Left cardiac atrium (tissue), 4 donors: Measurements from ENCODE around the gene APEH. TPM values are rescaled to one million over a fixed set of nuclear protein-coding genes. Genes with fewer than 3 reads are reported as not detected.

Source experiments
- ATAC-seq, 2 donors: fragments of 200-7000 bp; cut with Tn5 transposase; one replicate each; pipeline ENCODE4 v1.9.1; 2020; ENCODE audit warnings: mild to moderate bottlenecking in 2 of 2, moderate library complexity in 2 of 2
- DNase-seq: peaks from one replicate; pipeline ENCODE4 v3.0.0-alpha.2; 2020
- intact Hi-C, 2 donors: fragments of 100-400 bp; cut with DNase I; formaldehyde crosslinking; loops; one replicate each; pipeline versions ENCODE4 v1.14.1 to v1.15.1; 2022 to 2023
- total RNA-seq, 2 donors: library from RNA; stranded (reverse); fragmentation: NEBNext Ultra II Directional; extraction: Animal tissue kit (Norgen Biotek cat#: 25700); gene quantifications; one replicate each; pipeline ENCODE4 v1.2.1, GENCODE V29; 2021
- donor health status: DM: no; HTN: yes; CAD: no.
- donor health status: DM: no; HTN: yes; CAD: no; lungs with severe emphysema.
- donor health status: DM: yes; HTN: yes; CAD: no.
- donor health status: Dilated cardiomyopathy.

The APEH gene
- total RNA-seq, 2 donors from 2014 or later, result 75.3 to 82.6 TPM

- intact Hi-C loops, result no loop called here
- DNase-seq, result peak; percentile 58
Measured at GRCh38 chr3:49703443-49703927, 29.3 kb downstream of the APEH start.

DNA sequence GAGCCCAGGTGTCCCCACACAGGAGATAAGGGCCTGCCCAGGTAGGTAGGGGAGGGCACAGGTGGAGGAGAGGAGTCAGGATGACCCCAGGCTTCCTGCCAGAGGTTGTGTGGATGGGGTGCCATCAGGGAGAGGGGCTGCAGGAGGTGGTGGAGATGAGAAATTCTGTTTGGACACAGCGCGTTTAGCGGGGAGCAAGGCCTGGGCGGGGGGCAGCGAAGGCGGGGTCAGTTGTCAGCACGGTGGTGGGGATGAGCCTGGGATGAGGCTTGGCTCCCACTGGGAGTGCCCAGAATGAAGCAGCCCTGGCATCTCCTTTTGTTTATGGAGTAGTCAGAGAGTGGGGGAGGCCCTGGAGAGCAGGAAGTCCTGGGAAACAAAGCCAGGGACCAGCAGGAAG, 29.8 kb downstream of the APEH start:
- intact Hi-C loops, result no loop called here
- ATAC-seq (no peak), DNase-seq (no peak)

More at GRCh38 chr3:49703443-49703927, 29.3 kb downstream of the APEH start:
- peak; percentile 72 to 76 for ATAC-seq

DNA sequence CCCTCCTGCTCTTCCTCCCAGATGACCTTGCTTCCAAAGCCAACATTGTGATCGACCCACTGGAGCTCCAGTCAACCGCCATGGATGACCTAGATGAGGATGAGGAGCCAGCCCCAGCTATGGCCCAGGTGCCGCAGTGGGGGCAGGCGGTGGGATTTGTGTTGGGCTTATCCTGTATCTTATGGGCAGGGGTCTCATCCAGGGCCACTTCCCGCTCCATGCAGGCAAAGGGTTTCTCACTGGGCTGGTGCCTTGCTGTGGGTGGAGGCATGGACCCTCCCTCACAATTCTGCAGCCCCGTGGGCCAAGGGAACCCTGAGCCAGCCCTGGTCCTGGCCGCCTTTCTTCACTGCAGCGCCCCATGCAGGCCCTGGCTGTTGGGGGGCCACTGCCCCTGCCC, 30.5 kb downstream of the APEH start:
- intact Hi-C loops, result no loop called here
- DNase-seq (no peak), ATAC-seq (no peak)

- intact Hi-C loops, result no loop called here
- DNase-seq, result no peak
- no peak for ATAC-seq
Measured at GRCh38 chr3:49705390-49705960, 31.3 kb downstream of the APEH start.

GRCh38 chr3:49706456-49707112, 32.4 kb downstream of the APEH start:
- DNase-seq, result peak; percentile 17
- intact Hi-C loops, result no loop called here
- no peak for ATAC-seq

DNA sequence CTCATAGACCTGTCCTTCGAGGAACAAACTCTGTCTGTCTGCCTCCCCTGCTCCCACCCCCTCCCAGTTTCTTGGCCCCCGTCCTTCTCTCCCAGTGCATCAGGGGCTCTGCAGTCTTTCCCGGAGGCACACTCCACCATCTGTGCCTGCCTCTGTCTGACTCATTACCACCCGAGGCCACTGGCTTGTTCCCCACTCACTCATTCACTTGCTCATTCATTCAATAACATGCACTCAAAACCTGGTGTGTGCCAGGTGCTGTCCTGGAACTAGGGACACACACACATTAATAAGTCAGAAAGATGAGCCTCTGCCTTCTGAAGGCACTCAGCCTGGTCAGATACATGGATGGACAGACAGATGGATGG, 32.9 kb downstream of the APEH start:
- intact Hi-C loops, result no loop called here
- DNase-seq (no peak), ATAC-seq (no peak)

DNA sequence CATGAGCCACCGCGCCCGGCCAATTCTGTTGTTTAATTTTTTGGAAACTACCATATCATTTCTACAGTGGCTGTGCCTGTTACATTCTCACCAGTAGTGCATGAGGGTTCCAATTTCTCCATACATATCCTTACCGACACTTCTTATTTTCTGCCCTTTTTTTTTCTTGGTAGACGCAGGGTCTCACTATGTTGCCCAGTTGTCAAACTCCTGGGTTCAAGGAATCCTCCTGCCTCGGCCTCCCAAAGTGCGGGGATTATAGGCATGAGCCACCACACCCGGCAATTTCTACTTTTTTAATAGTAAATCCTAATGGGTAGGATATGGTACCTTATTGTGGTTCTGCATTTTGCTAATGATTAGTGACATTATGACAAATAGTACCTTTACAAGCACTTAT, 35.7 kb downstream of the APEH start:
- intact Hi-C loops, result no loop called here
- ATAC-seq (no peak), DNase-seq (no peak)

- intact Hi-C loops, result no loop called here
Measured at GRCh38 chr3:49711489-49711888, 37.3 kb downstream of the APEH start.

GRCh38 chr3:49712166-49712565, 38.0 kb downstream of the APEH start:
- no peak for DNase-seq
- intact Hi-C loops, result no loop called here
- ATAC-seq, result no peak

More at GRCh38 chr3:49711489-49711888, 37.3 kb downstream of the APEH start:
- no peak for DNase-seq
- no peak for ATAC-seq

DNA sequence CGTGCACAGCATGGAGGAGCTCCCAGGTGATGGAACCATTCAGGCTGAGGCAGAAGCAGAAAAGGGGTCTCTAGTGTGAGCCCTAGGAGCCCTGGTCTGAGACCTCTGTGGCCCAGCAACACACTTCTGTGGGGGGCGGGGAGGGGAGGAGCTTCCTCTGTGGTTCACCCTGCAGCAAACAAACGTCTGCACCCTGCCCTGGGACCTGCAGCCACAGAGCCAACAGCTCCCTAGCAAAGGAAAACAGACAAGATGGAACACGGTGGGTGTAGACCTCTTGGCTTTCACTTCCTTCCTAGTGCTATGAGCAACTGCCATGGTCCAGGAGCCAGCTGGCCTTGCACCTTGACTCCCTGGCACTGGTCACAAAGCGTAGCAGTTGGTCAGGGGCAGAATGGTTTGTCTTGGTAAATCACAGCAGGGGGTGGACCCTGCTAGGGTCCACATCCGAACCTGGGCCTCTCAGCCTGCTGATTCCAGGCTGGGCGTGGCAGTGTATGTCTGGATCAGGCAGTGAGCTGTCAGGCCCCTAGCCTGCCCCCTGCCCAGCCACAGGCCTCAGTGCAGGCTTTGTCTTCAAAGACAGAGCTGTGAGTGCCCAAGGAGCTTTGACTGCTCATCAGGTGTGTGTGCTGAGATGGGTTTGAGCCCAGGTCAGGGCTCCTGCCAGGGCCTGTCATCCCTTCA, 38.6 kb downstream of the APEH start:
- ATAC-seq, result no peak
- intact Hi-C loops, result no loop called here
- no peak for DNase-seq

- intact Hi-C loops, result no loop called here
- DNase-seq (no peak), ATAC-seq (no peak)
Measured at GRCh38 chr3:49713336-49714105, 39.4 kb downstream of the APEH start.

- intact Hi-C loops, result no loop called here
- ATAC-seq (no peak), DNase-seq (no peak)
Measured at GRCh38 chr3:49714728-49715550, 40.8 kb downstream of the APEH start.

GRCh38 chr3:49715611-49716121, 41.5 kb downstream of the APEH start:
- intact Hi-C loops, result no loop called here
- no peak for ATAC-seq
- no peak for DNase-seq

DNA sequence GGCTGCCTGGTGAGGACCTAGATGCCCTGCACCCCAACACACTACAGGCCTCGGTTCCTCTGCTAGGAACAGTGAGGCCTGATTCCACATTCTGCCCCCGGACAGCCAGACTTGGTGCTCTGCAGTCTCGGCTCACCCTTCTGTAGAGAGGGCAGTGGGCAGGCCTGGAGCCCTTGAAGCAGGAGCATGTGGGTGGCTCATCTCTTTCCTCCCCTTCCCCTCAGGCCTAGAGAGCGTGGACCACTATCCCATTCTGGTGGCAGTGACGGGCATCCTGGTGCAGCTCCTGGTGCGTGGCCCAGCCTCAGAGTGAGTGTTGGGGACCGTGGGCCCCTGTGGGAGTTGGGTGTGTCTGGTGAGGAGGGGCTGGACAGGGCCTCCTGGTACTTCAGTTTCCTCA, 42.0 kb downstream of the APEH start:
- intact Hi-C loops, result no loop called here
- ATAC-seq, result no peak
- no peak for DNase-seq

GRCh38 chr3:49716691-49717210, 42.6 kb downstream of the APEH start:
- ATAC-seq (no peak), DNase-seq (peak; percentile 13)
- intact Hi-C loops, result no loop called here

DNA sequence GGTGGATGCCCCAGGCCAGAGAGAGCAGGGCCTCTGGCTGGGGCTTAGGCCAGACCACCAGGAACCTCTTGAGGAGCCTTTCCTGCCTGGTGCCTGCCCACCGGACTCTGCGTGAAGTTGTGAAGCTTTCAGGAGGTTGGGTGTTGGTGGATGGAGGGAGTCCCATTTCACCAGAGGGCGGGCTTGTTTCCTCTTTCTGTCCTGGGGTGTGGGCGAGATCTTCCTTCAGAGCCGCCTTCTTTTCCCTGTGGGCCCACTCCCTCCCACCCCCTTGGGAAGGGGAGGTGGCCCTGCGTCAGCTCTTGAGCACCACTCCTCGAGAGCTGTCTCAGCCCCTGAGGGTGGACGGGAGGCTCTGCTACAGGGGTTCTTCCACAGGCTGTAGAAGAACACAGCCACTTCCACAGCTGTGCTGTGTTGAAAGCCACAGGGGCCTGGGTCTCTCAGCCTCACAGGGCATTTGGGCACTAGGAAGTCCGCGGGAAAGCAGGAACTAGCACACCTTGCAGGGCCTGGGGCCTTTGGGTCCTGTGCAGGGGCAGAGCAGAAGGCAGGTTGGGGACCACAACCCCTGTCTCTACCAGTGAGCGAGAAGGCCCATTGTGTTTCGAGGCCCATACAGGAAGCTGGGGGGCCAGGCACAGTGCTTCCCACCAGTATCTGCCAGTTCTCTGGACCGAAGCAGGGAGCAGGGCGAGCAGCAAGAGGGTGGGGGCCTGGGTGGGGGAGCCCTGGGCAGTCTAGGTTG, 43.2 kb downstream of the APEH start:
- DNase-seq, result peak; percentile 13

DNA sequence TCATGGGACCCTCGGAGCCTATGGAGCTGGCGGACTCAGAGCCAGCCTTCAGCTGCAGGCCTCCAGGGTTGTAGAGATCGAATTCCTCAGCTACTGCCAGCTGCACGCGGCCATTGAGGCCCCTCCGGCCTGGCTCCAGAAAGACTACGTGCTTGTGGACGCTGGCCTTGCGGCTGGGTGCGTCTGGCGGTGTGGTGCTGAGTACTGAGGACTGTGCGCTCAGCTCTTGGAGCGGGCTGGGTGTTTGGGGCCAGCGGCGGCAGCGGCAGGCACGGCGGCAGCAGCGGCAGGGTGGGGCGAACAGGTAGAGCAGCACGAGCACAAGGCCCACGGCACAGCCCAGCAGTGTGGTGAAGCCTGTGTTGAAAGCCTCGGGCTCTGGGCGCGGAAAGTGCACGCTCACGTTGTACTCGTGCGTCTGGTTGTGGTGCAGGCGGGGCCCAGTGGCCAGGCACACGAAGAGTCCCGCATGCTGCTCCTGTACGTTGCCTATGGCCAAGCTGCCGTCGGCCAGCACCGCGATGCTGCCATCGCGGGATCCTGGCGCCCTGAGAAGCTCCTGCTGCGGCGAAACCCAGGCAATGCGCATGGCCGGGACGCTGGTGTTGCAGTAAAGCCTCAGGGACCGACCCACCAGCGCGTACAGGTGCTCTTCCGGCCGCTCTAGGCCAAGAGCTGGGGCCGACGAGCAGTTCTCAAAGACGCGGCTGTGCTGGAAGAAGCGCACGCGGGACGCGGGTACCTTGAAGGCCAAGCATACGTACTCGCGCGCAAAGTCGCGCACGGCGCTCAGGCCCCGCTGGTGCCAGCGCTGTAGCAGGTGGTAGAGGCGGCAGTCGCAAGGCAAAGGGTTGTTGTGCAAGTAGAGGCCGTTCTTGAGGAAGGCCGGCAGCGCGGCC, 44.1 kb downstream of the APEH start:
- DNase-seq (no peak), ATAC-seq (no peak)
- intact Hi-C loops, result no loop called here

More for the DNA sequence above, 43.2 kb downstream of the APEH start:
- no peak for ATAC-seq
- intact Hi-C loops, result no loop called here
